Middle frontal gyrus (tissue), 1 donor: ENCODE data around the gene ASCC3.
"Not testable (repeated sequence)": the region's sequence is repeated elsewhere in the genome, so short reads cannot be mapped to it uniquely, and the experiment has no call there.

ENCODE experiments used
- DNase-seq: peaks from one replicate; pipeline ENCODE4 v3.0.0-alpha.2; 2015; ENCODE audit warnings: low spot score; ENCODE audit errors: extremely low spot score

The ASCC3 gene

GRCh38 chr6:100809346-100809745 is 71.8 kb downstream of the ASCC3 start:
- no peak for DNase-seq

- DNase-seq = no peak
Observed at GRCh38 chr6:100808638-100809275, 72.4 kb downstream of the ASCC3 start.

GRCh38 chr6:100806296-100806695 is 74.8 kb downstream of the ASCC3 start:
- DNase-seq = no peak

DNA sequence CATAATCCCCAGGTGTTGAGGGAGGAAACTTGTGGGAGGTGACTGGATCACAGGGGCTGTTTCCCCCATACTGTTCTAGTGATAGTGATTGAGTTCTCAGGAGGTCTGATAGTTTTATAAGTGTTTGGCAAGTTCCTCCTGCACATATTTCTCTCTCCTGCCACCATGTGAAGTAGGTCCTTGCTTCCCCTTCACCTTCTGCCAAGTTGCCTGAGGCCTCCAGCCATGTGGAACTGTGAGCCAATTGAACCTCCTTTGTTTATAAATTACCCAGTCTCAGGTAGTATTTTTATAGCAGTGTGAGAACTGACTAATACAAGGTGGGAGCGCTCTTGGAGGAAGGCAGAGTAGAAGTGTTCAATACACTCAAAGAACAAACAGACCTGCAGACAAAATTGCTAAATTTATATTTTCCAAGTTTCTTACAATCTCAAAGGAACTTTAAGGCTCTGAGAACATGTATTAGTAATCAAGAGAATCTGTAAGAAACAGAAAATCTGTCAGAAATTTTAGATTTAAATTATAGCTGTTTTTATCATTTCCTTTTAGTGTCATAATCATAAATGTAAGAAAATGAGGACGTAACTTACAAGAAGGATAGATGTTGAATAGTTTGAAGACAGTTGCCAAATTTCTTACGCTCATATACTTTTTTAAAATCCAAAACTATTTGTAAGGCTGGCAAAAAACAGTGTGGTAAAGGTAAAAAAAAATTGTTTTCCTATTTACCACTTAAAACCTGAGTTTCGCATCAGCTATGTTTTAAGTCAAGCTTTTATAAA is 77.7 kb downstream of the ASCC3 start:
- DNase-seq = no peak

DNA sequence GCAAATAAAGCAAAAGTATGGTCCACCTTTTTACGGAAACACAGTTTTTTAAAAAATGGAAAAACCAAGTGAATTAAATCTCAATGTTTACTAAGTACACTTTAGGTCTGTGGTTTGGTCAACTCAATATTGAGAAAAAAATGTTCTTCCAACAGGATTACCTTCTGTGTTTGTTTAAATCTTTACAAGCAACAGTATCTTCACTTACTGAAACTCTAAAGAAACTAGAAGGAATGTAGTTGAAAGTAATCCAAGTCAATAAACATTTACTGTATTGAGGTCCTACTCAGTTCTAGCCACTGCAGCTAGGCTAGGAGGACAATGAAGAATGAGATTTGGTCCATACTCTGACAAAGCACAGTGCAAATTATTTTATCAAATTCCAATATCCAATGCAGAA is 80.1 kb downstream of the ASCC3 start:
- no peak for DNase-seq

GRCh38 chr6:100796049-100796823 is 84.9 kb downstream of the ASCC3 start:
- DNase-seq = no peak

DNA sequence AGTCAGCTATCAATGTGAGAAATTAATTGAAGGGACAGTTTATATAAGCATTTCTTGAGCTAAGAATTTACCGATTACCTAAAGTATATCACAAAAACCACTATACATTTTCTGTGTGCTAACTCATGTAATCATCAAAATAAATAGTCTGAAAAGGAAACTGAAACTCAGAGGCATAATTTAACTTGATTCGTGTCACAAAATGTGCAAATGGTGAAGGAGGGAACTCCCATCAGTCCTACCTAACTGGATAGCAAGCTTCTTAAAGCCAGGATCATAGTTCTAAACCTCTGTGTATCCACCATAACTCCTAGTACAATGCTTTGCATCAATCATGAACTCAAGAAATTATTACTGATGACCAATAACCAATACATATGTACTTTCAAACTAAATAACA is 91.0 kb downstream of the ASCC3 start:
- DNase-seq = no peak

- no peak for DNase-seq
Observed at GRCh38 chr6:100785982-100786381, 95.1 kb downstream of the ASCC3 start.

GRCh38 chr6:100780648-100781047 is 100.5 kb downstream of the ASCC3 start:
- DNase-seq = no peak

- no peak for DNase-seq
Observed at GRCh38 chr6:100775667-100776066, 105.5 kb downstream of the ASCC3 start.

- no peak for DNase-seq
Observed at GRCh38 chr6:100774681-100775080, 106.4 kb downstream of the ASCC3 start.

DNA sequence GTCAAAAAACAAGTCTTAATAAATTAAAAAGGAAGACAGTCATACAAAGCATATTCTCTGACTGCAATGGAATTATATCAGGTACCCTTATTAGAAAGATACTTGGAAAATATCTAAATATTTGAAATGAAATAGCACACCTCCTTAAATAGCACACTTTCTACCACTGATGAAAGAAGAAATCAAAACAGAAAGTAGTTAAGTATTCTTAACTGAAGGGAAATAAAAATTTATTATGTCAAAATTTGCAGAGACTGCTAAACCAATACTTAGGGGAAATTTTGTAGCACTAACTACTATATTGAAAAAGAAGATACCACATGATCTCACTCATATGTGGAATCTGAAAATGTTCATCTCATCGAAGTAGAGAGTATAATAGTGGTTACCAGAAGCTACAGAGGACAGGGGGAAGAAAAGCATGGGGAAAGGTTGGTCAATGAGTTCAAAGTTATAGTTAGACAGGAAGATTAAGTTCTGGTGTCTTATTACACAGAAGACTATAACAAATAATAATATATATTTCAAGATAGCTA is 112.2 kb downstream of the ASCC3 start:
- DNase-seq = no peak

DNA sequence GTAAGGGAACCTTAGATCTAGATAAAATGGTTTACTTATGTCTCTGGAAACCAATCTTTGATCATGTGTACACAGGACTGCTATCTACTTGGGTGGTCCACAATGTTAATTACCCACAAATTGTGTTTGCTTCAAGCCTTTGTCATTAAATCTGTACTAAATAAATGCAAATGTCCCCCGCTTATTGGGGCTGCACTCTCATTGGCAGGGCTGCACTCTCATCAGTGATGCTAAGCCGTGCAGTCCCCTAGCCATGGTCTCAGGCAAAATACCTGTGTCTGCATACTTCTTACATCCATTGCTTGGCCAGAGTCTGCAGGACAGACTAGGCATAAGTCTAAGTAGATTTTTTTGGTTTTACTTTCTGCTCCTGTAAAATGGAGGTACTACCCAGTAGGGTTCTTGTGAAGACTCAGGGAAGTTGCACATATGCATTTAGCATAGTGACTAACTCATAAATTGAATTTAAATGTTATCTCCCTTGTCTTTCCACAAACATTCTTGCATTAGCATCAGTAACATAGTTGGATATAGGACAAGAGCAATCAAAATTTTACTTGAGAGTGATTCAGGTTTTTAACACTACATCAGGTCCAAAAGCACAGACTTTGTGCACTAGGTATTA is 117.4 kb downstream of the ASCC3 start:
- no peak for DNase-seq

DNA sequence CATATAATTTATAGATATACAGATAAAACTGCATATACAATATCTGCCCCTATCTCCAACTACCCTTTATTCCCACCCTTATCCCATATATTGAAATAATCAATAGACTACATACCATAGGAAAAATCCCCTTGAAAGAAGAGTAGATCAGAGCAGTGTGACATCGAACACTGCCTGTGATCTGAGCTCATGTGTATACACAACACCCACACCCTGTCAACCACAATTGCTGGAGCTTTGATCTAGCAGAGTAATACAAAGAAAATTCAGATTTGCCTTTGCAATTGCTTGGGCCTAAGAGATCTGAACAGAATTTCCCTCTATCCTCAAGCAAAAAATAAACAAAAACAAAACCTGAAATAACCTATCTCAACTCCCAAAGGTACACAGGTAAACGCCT is 119.3 kb downstream of the ASCC3 start:
- DNase-seq = no peak

DNA sequence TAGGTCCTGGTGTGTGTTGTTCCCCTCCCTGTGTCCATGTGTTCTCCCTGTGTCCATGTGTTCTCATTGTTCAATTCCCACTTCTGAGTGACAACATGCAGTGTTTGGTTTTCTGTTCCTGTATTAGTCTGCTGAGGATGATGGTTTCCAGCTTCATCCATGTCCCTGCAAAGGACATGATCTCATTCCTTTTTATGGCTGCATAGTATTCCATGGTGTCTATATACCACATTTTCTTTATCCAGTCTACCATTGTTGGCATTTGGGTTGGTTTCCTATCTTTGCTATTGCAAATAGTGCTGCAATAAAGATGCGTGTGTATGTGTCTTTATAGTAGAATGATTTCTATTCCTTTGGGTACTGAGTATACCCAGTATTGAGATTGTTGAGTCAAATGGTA is 122.7 kb downstream of the ASCC3 start:
- DNase-seq = not testable (repeated sequence)

GRCh38 chr6:100753421-100753820 is 127.7 kb downstream of the ASCC3 start:
- no peak for DNase-seq

DNA sequence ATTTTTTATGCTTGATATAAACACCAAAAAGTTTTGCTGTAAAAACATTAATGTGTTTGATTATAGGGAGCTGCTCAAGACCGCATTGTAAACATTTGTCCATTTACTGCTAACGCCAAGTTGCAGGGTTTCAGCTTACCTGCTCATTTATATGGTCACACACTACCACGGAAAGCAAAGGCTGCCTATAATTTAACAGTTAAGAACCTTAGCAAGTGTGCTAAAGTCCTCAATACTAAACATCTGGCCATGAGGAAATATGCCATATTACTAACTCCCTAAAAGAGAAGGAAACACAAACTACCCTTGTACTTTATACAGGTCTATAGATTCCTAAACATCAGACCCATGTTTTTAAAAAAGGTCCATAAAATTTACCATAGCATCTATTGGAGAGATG is 129.5 kb downstream of the ASCC3 start:
- no peak for DNase-seq

DNA sequence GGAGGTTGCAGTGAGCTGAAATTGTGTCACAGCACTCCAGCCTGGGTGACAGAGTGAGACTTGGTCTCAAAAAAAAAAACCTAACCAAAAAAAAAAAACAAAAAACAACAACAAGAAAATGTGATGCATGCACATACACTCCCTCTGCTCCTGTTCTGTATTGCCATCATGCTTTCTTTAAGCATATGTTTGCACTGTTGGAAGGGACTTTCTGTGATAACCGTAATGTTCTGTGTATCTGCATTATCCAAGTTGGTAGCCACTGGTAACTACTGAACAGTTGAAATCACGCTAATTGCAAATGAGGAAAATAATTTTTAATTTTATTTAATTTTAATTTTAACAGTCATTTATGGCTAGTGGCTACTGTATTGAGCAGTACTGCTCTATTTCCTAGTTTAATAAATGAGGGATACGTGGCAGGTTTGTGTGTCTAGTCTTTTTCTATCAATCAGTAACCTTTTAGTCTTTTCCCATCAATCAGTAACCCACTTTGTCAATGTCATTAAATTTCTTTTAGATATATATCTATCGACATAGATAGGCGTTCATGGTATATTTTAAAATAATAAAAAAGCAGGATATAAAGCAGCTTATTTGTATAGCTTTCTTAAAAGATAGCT is 135.6 kb downstream of the ASCC3 start:
- DNase-seq = no peak

DNA sequence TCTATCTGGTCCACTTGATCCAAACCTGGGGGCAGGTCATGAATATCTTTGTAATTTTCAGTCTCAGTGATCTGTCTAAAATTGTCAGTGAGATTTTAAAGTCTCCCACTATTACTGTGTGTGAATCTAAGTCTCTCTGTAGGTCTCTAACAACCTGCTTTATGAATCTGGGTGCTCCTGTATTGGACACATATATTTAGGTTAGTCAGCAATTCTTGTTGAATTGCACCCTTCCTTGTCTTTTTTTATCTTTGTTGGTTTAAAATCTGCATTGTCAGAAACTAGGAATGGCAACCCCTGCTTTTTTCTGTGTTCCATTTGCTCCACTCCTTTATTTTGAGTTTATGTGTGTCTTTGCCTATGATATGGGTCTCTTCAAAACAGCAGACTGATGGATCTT is 140.7 kb downstream of the ASCC3 start:
- DNase-seq = no peak

GRCh38 chr6:100737720-100738119 is 143.4 kb downstream of the ASCC3 start:
- not testable (repeated sequence) for DNase-seq

- no peak for DNase-seq
Observed at GRCh38 chr6:100731411-100731810, 149.7 kb downstream of the ASCC3 start.
